K562 (cell line): ENCODE data around the gene BRINP1. TPM values are rescaled to one million over a fixed set of nuclear protein-coding genes. Genes with fewer than 3 reads are reported as not detected.

Source experiments
- ATAC-seq: fragments of 200-7000 bp; cut with Tn5 transposase; 3 replicates; pipeline ENCODE4 v1.9.1; 2020; ENCODE audit warnings: moderate library complexity
- BruUV-seq: library from RNA; stranded (reverse); fragments of 400-500 nt; replicated peaks from 2 replicates; lab custom pipeline; 2021; lab: Mats Ljungman, UMichigan
- CTCF ChIA-PET: fragments of 300-600 bp; formaldehyde crosslinking; extraction: SDS; loops from one replicate; lab custom pipeline; 2021; ENCODE audit warnings: low intra/inter-chr PET ratio; lab: Yijun Ruan, JAX
- POLR2A ChIA-PET: fragments of 300-600, 350-650 bp; sonication (Branson Sonifier 250); formaldehyde crosslinking; extraction: SDS; loops from one replicate; lab custom pipeline; 2021; ENCODE audit warnings: antibody characterized with exemption, inconsistent platforms; lab: Yijun Ruan, JAX
- DNase-seq, 4 experiments: peaks; one replicate each; pipeline versions ENCODE4 v3.0.0 to v3.0.0-alpha.2; 2011 to 2018; ENCODE audit warnings: low spot score in 3 of 4, mixed read lengths in 3 of 4; ENCODE audit errors: extremely low read depth in 1 of 4
- FAIRE-seq: peaks from 2 replicates; lab custom pipeline; 2011; peaks lifted over from hg19 to GRCh38; lab: Jason Lieb, UNC
- H2AFZ ChIP-seq: 2 replicates; pipeline ENCODE4 v1.6.0; 2011; ENCODE audit warnings: low read depth, low read length, control low read depth, inconsistent platforms
- H3K27ac ChIP-seq: fragments of 200-600 bp; 3 replicates; pipeline ENCODE4 v1.8.0; 2011; ENCODE audit warnings: low read depth, mild to moderate bottlenecking, control low read depth, inconsistent platforms, low read length, moderate library complexity, mixed read lengths; ENCODE audit errors: extremely low read depth
- H3K27me3 ChIP-seq, 2 experiments: fragments of 300-600 bp in 1 of 2; 2 replicates in 1 of 2; 3 replicates in 1 of 2; pipeline versions ENCODE4 v1.6.0 to v1.8.0; 2011; ENCODE audit warnings: inconsistent platforms in 2 of 2, low read length in 2 of 2, mild to moderate bottlenecking in 1 of 2, mixed read lengths in 1 of 2, moderate library complexity in 1 of 2; ENCODE audit not compliant: control insufficient read depth in 2 of 2, insufficient read depth in 2 of 2
- H3K36me3 ChIP-seq: fragments of 300-600 bp; 3 replicates; pipeline ENCODE4 v1.8.0; 2011; ENCODE audit warnings: mild to moderate bottlenecking, low read length, inconsistent platforms; ENCODE audit not compliant: control insufficient read depth, insufficient read depth
- H3K4me1 ChIP-seq, 2 experiments: fragments of 200-600 bp in 1 of 2; replicated peaks in 1 of 2; 2 replicates in 1 of 2; 3 replicates in 1 of 2; pipeline versions ENCODE4 v1.5.1 to v1.8.0; 2011; ENCODE audit warnings: inconsistent platforms in 2 of 2, low read length in 2 of 2, mild to moderate bottlenecking in 1 of 2, mixed read lengths in 1 of 2, moderate library complexity in 1 of 2; ENCODE audit not compliant: control insufficient read depth in 2 of 2, insufficient read depth in 2 of 2
- H3K4me2 ChIP-seq: 2 replicates; pipeline ENCODE4 v1.6.1; 2011; ENCODE audit warnings: low read length, control low read depth, inconsistent platforms, mixed read lengths; ENCODE audit not compliant: insufficient read depth
- H3K4me3 ChIP-seq: fragments of 200-600 bp; sonication (generic), shearing (Covaris generic); 2 replicates; pipeline ENCODE4 v1.5.1; 2016; ENCODE audit warnings: control low read depth, inconsistent platforms
- H3K79me2 ChIP-seq: fragments of 200-600 bp; 3 replicates; pipeline ENCODE4 v1.8.0; 2011; ENCODE audit warnings: low read length, inconsistent platforms; ENCODE audit not compliant: control insufficient read depth, insufficient read depth
- H3K9ac ChIP-seq, 2 experiments: 2 replicates each; pipeline versions ENCODE4 v1.6.0 to v1.6.1; 2011; ENCODE audit warnings: low read depth in 2 of 2, low read length in 2 of 2, control low read depth in 1 of 2, inconsistent platforms in 1 of 2, mild to moderate bottlenecking in 1 of 2, mixed read lengths in 1 of 2; ENCODE audit not compliant: insufficient read depth in 1 of 2
- H3K9me1 ChIP-seq: one replicate; pipeline ENCODE4 v1.6.0; 2011; ENCODE audit warnings: inconsistent platforms, mild to moderate bottlenecking, low read length, moderate library complexity; ENCODE audit not compliant: control insufficient read depth, insufficient read depth
- H3K9me3 ChIP-seq: replicated peaks from 2 replicates; pipeline ENCODE4 v1.5.1; 2011; ENCODE audit warnings: low read depth, low read length, inconsistent platforms; ENCODE audit not compliant: control insufficient read depth, insufficient read depth
- H4K20me1 ChIP-seq: replicated peaks from 2 replicates; pipeline ENCODE4 v1.6.1; 2011; ENCODE audit warnings: low read length, inconsistent platforms, mixed read lengths; ENCODE audit not compliant: control insufficient read depth, insufficient read depth
- CCNT2 ChIP-seq: IDR thresholded peaks from 2 replicates; pipeline ENCODE4 v1.6.1; 2011; ENCODE audit warnings: borderline replicate concordance, low read depth, mild to moderate bottlenecking, moderate library complexity, mixed read lengths, low read length; ENCODE audit not compliant: insufficient read length; ENCODE audit errors: extremely low read depth
- DIDO1 ChIP-seq: fragments of 450-650 bp; IDR thresholded peaks from 2 replicates; pipeline ENCODE4 v1.6.1; 2016; ENCODE audit warnings: low read depth, missing biosample characterization, missing genetic modification characterization
- ETS1 ChIP-seq: conservative IDR thresholded peaks from 2 replicates; pipeline ENCODE4 v1.6.1; 2011; ENCODE audit warnings: low read depth, mild to moderate bottlenecking, low read length; ENCODE audit not compliant: control insufficient read depth
- NFRKB ChIP-seq: fragments of 450-650 bp; IDR thresholded peaks from 2 replicates; pipeline ENCODE4 v1.6.1; 2016; ENCODE audit warnings: low read depth
- SMARCB1 ChIP-seq: IDR thresholded peaks from 2 replicates; pipeline ENCODE4 v1.6.1; 2011; ENCODE audit warnings: improper control_type of control experiment, low read depth; ENCODE audit not compliant: insufficient read length
- ZNF561 ChIP-seq: fragments of 450-650 bp; formaldehyde crosslinking; conservative IDR thresholded peaks from 2 replicates; pipeline ENCODE4 v1.4.0; 2020; ENCODE audit warnings: mild to moderate bottlenecking, moderate library complexity
- WGBS: fragments of 100-300 bp; shearing (Covaris generic); methylation state at CpG from one replicate; pipeline ENCODE4 v1.1.6; 2016; ENCODE audit warnings: low coverage, mixed read lengths; ENCODE audit not compliant: insufficient coverage; ENCODE audit errors: missing lambda C conversion rate; 5-methylcytosine and 5-hydroxymethylcytosine counted together
- in situ Hi-C: fragments of 300-500 bp; cut with MboI; formaldehyde crosslinking; loops from 4 replicates; pipeline ENCODE4 v1.15.0; 2018; ENCODE audit warnings: inconsistent platforms, mixed read lengths
- intact Hi-C: fragments of 100-400 bp; cut with micrococcal nuclease; formaldehyde crosslinking; loops from 2 replicates; pipeline ENCODE4 v1.14.2; 2022
- polyA plus RNA-seq, 8 experiments: library from polyadenylated mRNA; depleted of rRNA in 4 of 8; stranded (reverse) in 5 of 8; unstranded in 3 of 8; fragments of >200 nt; fragmentation: Nextera tagmentation in 2 of 8; fragmentation: Illumina TruSeq in 1 of 8; extraction: Ambion mirVana in 2 of 8; extraction: Trizol in 1 of 8; gene quantifications; 2 replicates each; pipeline versions ENCODE4 v1.2.1 to v1.2.3, GENCODE V29; 2011 to 2014; ENCODE audit warnings: inconsistent platforms in 1 of 8, missing spikeins in 1 of 8
- total RNA-seq, 7 experiments: library from RNA; depleted of rRNA in 6 of 7; stranded (reverse); fragments of >200 nt in 6 of 7; fragmentation: Illumina TruSeq in 2 of 7; extraction: Trizol in 2 of 7; gene quantifications; 2 replicates each; pipeline versions ENCODE4 v1.2.1 to v1.2.3, GENCODE V29; 2011 to 2021; ENCODE audit warnings: low replicate concordance in 1 of 7

The BRINP1 gene
- total and polyA plus RNA-seq, 9 of the 15 experiments (the other 6 are each of a cell fraction or from before 2014, with no cell fraction given), result not detected

- no peaks in the 10 kb centered on the region for H3K27me3 ChIP-seq
- TF ChIP-seq CCNT2, result no peak
- no peak for TF ChIP-seq ZNF561 (CRISPR knock-in tag)
- TF ChIP-seq ETS1, result no peak
- no peak for TF ChIP-seq NFRKB
- no peak for TF ChIP-seq DIDO1 (tag)
- TF ChIP-seq SMARCB1, result no peak
- no TSS peak for BruUV-seq
- H4K20me1 ChIP-seq, result no peaks in the 10 kb centered on the region
- 0 out of 2 replicates have a peak, but pooled peaks cover under 1% of the 10 kb centered on the region for H3K9me3 ChIP-seq
- no peak for ATAC-seq
- no peak overlapping the region for H3K4me2 ChIP-seq
- POLR2A ChIA-PET, result no interaction called here
- H3K4me3 ChIP-seq, result no peak overlapping the region
- H3K4me1 ChIP-seq, result no peaks in the 10 kb centered on the region
- FAIRE-seq, result no peak
- 0% methylated on average over 5 of the region's 5 CpGs for WGBS
- no peak for DNase-seq
- intact Hi-C loops (no loop called here), in situ Hi-C loops (no loop called here)
- H2AFZ ChIP-seq, result no peak overlapping the region
- no peaks in the 10 kb centered on the region for H3K9me1 ChIP-seq
- no peaks in the 10 kb centered on the region for H3K79me2 ChIP-seq
- CTCF ChIA-PET, result no interaction called here
- H3K36me3 ChIP-seq, result no peaks in the 10 kb centered on the region
- H3K27ac ChIP-seq, result no peak overlapping the region
- no peak overlapping the region for H3K9ac ChIP-seq
Observed at GRCh38 chr9:119307471-119307870, 61.8 kb downstream of the BRINP1 start.
